Progenitor cell of endocrine pancreas (in vitro differentiated cells): Measurements from ENCODE around the gene CDHR4. TPM values are rescaled to one million over a fixed set of nuclear protein-coding genes. Genes with fewer than 3 reads are reported as not detected.

Experiments
- DNase-seq: peaks from one replicate; pipeline ENCODE4 v3.0.0; 2021; ENCODE audit warnings: low spot score; ENCODE audit not compliant: unreplicated experiment
- H3K27ac Mint-ChIP-seq: 2 replicates; pipeline ENCODE4 v1.8.0; 2021; ENCODE audit warnings: mild to moderate bottlenecking, moderate library complexity, mixed read lengths
- H3K27me3 Mint-ChIP-seq: 2 replicates; pipeline ENCODE4 v1.8.0; 2021; ENCODE audit warnings: mixed read lengths
- H3K36me3 Mint-ChIP-seq: 2 replicates; pipeline ENCODE4 v1.8.0; 2022; ENCODE audit warnings: mixed read lengths; ENCODE audit not compliant: insufficient read depth
- H3K4me1 Mint-ChIP-seq: 2 replicates; pipeline ENCODE4 v1.8.0; 2021; ENCODE audit warnings: low read depth, mixed read lengths
- H3K4me3 Mint-ChIP-seq: 2 replicates; pipeline ENCODE4 v1.8.0; 2021; ENCODE audit warnings: low read depth, mild to moderate bottlenecking, moderate library complexity, mixed read lengths
- H3K9me3 Mint-ChIP-seq: 2 replicates; pipeline ENCODE4 v1.8.0; 2021; ENCODE audit warnings: low read depth, mixed read lengths
- CTCF ChIP-seq: fragments of 200-600 bp; sonication (generic); IDR thresholded peaks from one replicate; pipeline ENCODE4 v1.5.0; 2021; ENCODE audit warnings: antibody characterized with exemption, mild to moderate bottlenecking; ENCODE audit not compliant: unreplicated experiment
- total RNA-seq: library from RNA; stranded (reverse); gene quantifications from 2 replicates; pipeline ENCODE4 v1.2.1, GENCODE V29; 2021

The CDHR4 gene
- total RNA-seq, 1 donor from 2014 or later = not detected

DNA sequence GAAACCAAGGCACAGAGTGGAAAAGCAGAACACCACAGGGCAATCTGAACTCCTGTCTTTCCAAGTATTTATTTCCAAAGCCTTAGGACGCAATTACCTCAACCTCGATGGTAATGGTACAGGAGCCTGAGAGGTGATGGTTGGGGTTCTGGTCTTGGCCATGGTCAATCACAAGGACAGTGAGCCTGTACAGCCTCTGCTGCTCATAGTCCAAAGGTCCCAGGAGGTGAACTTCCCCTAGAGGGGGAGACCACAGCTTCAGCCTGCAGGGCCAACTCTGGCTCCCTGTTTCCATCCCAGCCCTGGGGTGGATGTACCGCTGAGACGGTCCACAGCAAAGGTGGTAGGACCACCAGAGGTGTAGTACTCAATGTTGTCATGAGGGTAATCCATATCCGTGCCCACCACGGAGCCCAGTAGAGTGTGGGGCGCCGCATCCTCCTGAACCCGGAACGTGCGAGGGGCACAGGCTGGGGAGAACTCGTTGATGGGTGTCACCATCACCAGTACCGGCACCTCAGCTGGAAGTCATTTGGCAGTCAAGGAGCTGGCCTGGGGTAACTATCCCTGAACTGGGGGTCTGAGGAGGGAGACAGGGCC lies 6.1 kb downstream of the CDHR4 start:
- Mint-ChIP-seq H3K9me3 (no peaks in the 10 kb centered on the region), H3K36me3 (no peaks in the 10 kb centered on the region), H3K4me3 (no peak overlapping the region), H3K27me3 (peaks cover 12% of the 10 kb centered on the region), H3K4me1 (no peaks in the 10 kb centered on the region), H3K27ac (no peak overlapping the region)
- no peak for DNase-seq
- no peak for TF ChIP-seq CTCF

DNA sequence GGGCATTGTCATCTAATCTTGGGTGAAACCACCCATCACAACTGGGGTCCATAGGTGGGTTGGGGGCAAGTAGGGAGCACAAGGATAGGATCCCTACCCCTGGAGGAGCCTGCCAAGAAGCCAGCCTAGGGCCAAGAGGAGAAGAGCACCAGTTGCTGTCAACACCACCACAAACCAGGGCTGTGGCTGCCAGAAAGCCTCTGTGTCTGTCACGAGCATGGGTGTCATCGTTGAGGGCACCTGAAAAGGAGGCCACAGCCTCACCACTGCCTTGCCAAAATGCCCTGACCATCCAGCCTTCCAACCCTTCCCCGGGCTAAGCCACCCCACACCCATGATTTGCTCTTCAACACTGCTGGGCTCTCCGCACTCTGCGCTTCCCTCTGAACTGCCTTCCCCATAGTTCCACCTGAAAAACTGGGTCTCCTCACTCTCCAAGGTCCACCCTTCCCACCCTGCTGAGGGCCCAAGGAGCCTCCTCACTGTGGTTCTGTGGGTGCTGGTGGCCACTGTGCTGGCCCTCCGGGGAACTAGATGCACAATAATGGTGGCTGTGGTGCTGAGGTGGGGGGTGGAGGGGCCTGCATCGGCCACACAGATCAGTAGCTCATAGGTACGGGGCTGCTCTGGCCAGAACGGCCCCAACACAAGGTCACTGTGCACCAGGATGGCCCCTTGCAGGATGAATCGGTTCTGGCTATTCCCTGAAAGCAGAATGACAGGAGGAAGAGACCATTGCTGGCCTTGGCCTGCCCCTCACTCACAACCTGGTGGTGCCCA lies 7.1 kb downstream of the CDHR4 start:
- Mint-ChIP-seq H3K4me3 (no peak overlapping the region), H3K9me3 (no peaks in the 10 kb centered on the region), H3K27me3 (peaks cover 12% of the 10 kb centered on the region), H3K27ac (no peak overlapping the region), H3K4me1 (no peaks in the 10 kb centered on the region), H3K36me3 (no peaks in the 10 kb centered on the region)
- no peak for TF ChIP-seq CTCF
- DNase-seq = no peak

GRCh38 chr3:49791571-49791970 lies 8.1 kb downstream of the CDHR4 start:
- no peak for TF ChIP-seq CTCF
- no peaks in the 10 kb centered on the region for H3K9me3 Mint-ChIP-seq
- peaks cover 7% of the 10 kb centered on the region for H3K27me3 Mint-ChIP-seq
- no peak for DNase-seq
- H3K4me1 Mint-ChIP-seq = no peaks in the 10 kb centered on the region
- H3K27ac Mint-ChIP-seq = no peak overlapping the region
- no peak overlapping the region for H3K4me3 Mint-ChIP-seq
- H3K36me3 Mint-ChIP-seq = no peaks in the 10 kb centered on the region

DNA sequence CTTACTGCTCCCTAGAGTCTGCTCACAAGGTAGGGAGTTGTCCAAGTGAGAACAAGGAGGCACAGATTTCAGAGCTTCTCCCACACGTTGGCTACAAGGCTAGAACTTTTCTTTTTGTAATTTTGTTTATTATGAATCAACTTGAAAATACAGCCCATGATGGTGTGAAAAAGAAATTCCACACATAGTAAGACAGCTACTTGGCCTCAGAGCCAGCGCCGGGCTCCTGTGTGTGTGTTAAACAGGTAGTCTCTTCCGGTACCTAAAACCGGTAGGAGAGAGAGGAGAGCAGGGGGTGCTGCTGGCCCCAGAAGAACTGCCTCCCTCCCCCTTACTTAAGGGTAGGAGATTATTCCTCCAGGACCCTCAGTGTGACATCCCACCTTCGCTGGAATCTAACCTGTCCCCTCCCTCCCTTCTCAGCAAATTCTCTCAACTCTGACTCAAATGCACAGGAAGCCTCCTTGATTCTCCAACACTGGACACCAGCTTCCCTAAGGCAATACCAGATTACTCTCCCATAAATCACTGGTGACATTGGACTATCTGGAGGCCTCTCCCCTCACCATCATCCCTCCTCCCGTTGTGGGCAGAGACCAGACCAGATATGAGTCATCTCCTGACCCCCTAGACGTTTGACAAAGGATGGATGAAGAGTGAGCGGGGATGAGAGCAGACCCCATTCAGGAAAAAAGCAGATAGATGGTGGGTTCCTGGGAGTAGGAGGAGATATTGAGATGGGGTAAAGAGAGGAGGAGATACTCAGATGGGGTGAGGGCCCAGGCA lies 8.9 kb downstream of the CDHR4 start:
- Mint-ChIP-seq H3K4me1 (peaks cover under 1% of the 10 kb centered on the region), H3K9me3 (no peaks in the 10 kb centered on the region), H3K36me3 (no peaks in the 10 kb centered on the region), H3K27me3 (peaks cover 7% of the 10 kb centered on the region), H3K4me3 (no peak overlapping the region), H3K27ac (no peak overlapping the region)
- no peak for TF ChIP-seq CTCF
- DNase-seq = no peak

- peaks cover 8% of the 10 kb centered on the region for H3K4me1 Mint-ChIP-seq
- no peak for TF ChIP-seq CTCF
- peaks cover 7% of the 10 kb centered on the region for H3K27me3 Mint-ChIP-seq
- no peaks in the 10 kb centered on the region for H3K9me3 Mint-ChIP-seq
- H3K36me3 Mint-ChIP-seq = peaks cover 5% of the 10 kb centered on the region
- H3K4me3 Mint-ChIP-seq = no peak overlapping the region
- H3K27ac Mint-ChIP-seq = no peak overlapping the region
- no peak for DNase-seq
These were observed 11.6 kb downstream of the CDHR4 start for GRCh38 chr3:49788056-49788455.
